Uterus (tissue), 2 donors: Measurements from ENCODE around the gene IQUB.

ENCODE experiments used
- POLR2A ChIP-seq, 2 donors: fragments of 450-650 bp; IDR thresholded peaks; one replicate each; pipeline ENCODE4 v1.6.1; 2016; ENCODE audit warnings: antibody characterized with exemption in 2 of 2, mild to moderate bottlenecking in 1 of 2, moderate library complexity in 1 of 2
- TF ChIP-seq, protein P1 (sequence below), 4 experiments: fragments of 200-600 bp in 2 of 4; fragments of 450-650 bp in 2 of 4; sonication (generic) in 2 of 4; IDR thresholded peaks; one replicate each; pipeline ENCODE4 v1.5.1; 2016 to 2019; ENCODE audit warnings: antibody characterized with exemption in 4 of 4, mild to moderate bottlenecking in 2 of 4, moderate library complexity in 1 of 4

DNA sequence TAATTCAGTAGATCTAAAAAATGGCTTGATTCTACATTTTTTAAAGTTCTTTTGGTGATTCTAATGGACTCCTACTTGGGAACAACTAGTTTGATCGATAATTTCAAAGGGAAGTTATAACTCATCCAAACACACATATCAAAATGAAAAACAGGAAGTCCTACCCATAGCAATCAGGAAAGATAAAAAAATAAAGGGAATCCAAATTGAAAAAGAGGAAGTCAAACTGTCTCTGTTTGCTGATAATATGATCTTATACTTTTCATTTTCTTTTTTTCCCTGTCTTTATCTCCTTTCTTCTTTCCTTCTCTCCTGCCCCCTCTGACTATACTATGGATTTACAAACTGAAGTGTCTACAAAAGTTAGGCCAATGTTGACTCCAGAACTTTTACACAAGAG, 118.8 kb downstream of the IQUB start:
- no peak for TF ChIP-seq POLR2A (IDR thresholded peaks at IDR 0.05)
- TF ChIP-seq, protein P1, sequence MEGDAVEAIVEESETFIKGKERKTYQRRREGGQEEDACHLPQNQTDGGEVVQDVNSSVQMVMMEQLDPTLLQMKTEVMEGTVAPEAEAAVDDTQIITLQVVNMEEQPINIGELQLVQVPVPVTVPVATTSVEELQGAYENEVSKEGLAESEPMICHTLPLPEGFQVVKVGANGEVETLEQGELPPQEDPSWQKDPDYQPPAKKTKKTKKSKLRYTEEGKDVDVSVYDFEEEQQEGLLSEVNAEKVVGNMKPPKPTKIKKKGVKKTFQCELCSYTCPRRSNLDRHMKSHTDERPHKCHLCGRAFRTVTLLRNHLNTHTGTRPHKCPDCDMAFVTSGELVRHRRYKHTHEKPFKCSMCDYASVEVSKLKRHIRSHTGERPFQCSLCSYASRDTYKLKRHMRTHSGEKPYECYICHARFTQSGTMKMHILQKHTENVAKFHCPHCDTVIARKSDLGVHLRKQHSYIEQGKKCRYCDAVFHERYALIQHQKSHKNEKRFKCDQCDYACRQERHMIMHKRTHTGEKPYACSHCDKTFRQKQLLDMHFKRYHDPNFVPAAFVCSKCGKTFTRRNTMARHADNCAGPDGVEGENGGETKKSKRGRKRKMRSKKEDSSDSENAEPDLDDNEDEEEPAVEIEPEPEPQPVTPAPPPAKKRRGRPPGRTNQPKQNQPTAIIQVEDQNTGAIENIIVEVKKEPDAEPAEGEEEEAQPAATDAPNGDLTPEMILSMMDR (IDR thresholded peaks at IDR 0.05) = no peak
